Stimulated activated CD4-positive, alpha-beta T cell treated with anti-CD3 and anti-CD28 coated beads, TNF-alpha, amount 100 ng/mL, for 48 hours (primary cell): ENCODE data around the gene RAB10.
"Not testable (repeated sequence)": the region's sequence is repeated elsewhere in the genome, so short reads cannot be mapped to it uniquely, and the experiment has no call there.

Experiments used
- DNase-seq, 3 donors: peaks; one replicate each; pipeline ENCODE4 v3.0.0-alpha.2; 2020; ENCODE audit warnings: low read depth in 3 of 3

The RAB10 gene

GRCh38 chr2:26033818-26034636 is at the start of gene RAB10:
Gene RAB10, plus strand, starts transcription at chr2:26034084. Its CDS starts 525 bp downstream, at chr2:26034609.
- DNase-seq = peak; percentile 97 to 100 (median 98)

- no peak for DNase-seq
Measured at GRCh38 chr2:25988134-25988533, 45.8 kb upstream of the RAB10 start.

- no peak for DNase-seq
Measured at GRCh38 chr2:25989154-25989553, 44.7 kb upstream of the RAB10 start.

GRCh38 chr2:25991965-25992364 is 41.9 kb upstream of the RAB10 start:
- no peak for DNase-seq

- no peak for DNase-seq
Measured at GRCh38 chr2:25992556-25992955, 41.3 kb upstream of the RAB10 start.

GRCh38 chr2:25993049-25993448 is 40.8 kb upstream of the RAB10 start:
- DNase-seq = no peak

- no peak for DNase-seq
Measured at GRCh38 chr2:25994509-25994908, 39.4 kb upstream of the RAB10 start.

GRCh38 chr2:25996844-25997243 is 37.0 kb upstream of the RAB10 start:
- no peak for DNase-seq

- not testable (repeated sequence) for DNase-seq
Measured at GRCh38 chr2:25998816-25999383, 35.0 kb upstream of the RAB10 start.

- not testable (repeated sequence) for DNase-seq
Measured at GRCh38 chr2:25999406-25999805, 34.5 kb upstream of the RAB10 start.

GRCh38 chr2:26000561-26001082 is 33.3 kb upstream of the RAB10 start:
- DNase-seq = no peak

- DNase-seq = no peak
Measured at GRCh38 chr2:26001743-26002351, 32.0 kb upstream of the RAB10 start.

- no peak for DNase-seq
Measured at GRCh38 chr2:26002632-26003310, 31.1 kb upstream of the RAB10 start.

GRCh38 chr2:26008095-26008494 is 25.8 kb upstream of the RAB10 start:
- no peak for DNase-seq

- DNase-seq = no peak
Measured at GRCh38 chr2:26008851-26009566, 24.9 kb upstream of the RAB10 start.

- no peak for DNase-seq
Measured at GRCh38 chr2:26009567-26009963, 24.3 kb upstream of the RAB10 start.

GRCh38 chr2:26010943-26011342 is 22.9 kb upstream of the RAB10 start:
- DNase-seq = no peak

GRCh38 chr2:26011609-26011989 is 22.3 kb upstream of the RAB10 start:
- DNase-seq = no peak

- DNase-seq = no peak
Measured at GRCh38 chr2:26011990-26012856, 21.7 kb upstream of the RAB10 start.

- no peak for DNase-seq
Measured at GRCh38 chr2:26013668-26014067, 20.2 kb upstream of the RAB10 start.
